HG03460 (cell line): ENCODE results near the gene ENTPD3.

Source experiments
- ATAC-seq: cut with Tn5 transposase; IDR thresholded peaks from one replicate; pipeline ENCODE4 v1.9.1; 2021; ENCODE audit not compliant: unreplicated experiment

Gene ENTPD3

GRCh38 chr3:40387001-40387894, at the start of gene ENTPD3:
ENTPD3 (plus strand) TSS chr3:40387184; CDS start chr3:40388058, 874 bp downstream.
- ATAC-seq: no peak

GRCh38 chr3:40339871-40340270, 47.1 kb upstream of the ENTPD3 start:
- no peak for ATAC-seq

- no peak for ATAC-seq
Measured at GRCh38 chr3:40340541-40341170, 46.3 kb upstream of the ENTPD3 start.

GRCh38 chr3:40341671-40342070, 45.3 kb upstream of the ENTPD3 start:
- no peak for ATAC-seq

GRCh38 chr3:40350529-40350928, 36.5 kb upstream of the ENTPD3 start:
- ATAC-seq: no peak

GRCh38 chr3:40355410-40355809, 31.6 kb upstream of the ENTPD3 start:
- ATAC-seq: no peak

GRCh38 chr3:40358454-40358853, 28.5 kb upstream of the ENTPD3 start:
- no peak for ATAC-seq

GRCh38 chr3:40363674-40364073, 23.3 kb upstream of the ENTPD3 start:
- no peak for ATAC-seq

GRCh38 chr3:40366203-40367162, 20.5 kb upstream of the ENTPD3 start:
- no peak for ATAC-seq

GRCh38 chr3:40369716-40370115, 17.3 kb upstream of the ENTPD3 start:
- no peak for ATAC-seq

- ATAC-seq: no peak
Measured at GRCh38 chr3:40377822-40378221, 9.2 kb upstream of the ENTPD3 start.

GRCh38 chr3:40379674-40380306, 7.2 kb upstream of the ENTPD3 start:
- no peak for ATAC-seq

GRCh38 chr3:40381904-40382616, 4.9 kb upstream of the ENTPD3 start:
- ATAC-seq: no peak

- ATAC-seq: no peak
Measured at GRCh38 chr3:40382617-40382979, 4.4 kb upstream of the ENTPD3 start.

- no peak for ATAC-seq
Measured at GRCh38 chr3:40386213-40386612, 771 bp upstream of the ENTPD3 start.

GRCh38 chr3:40387895-40388254, 891 bp downstream of the ENTPD3 start:
- ATAC-seq: no peak

GRCh38 chr3:40396406-40396805, 9.4 kb downstream of the ENTPD3 start:
- ATAC-seq: no peak

GRCh38 chr3:40397129-40397528, 10.1 kb downstream of the ENTPD3 start:
- ATAC-seq: no peak

GRCh38 chr3:40397912-40398311, 10.9 kb downstream of the ENTPD3 start:
- ATAC-seq: no peak

GRCh38 chr3:40398346-40398745, 11.4 kb downstream of the ENTPD3 start:
- ATAC-seq: no peak
